ENCODE measurements around the gene RGP1. TPM values are rescaled to one million over a fixed set of nuclear protein-coding genes. Genes with fewer than 3 reads are reported as not detected.

RGP1 gene
- total and polyA plus RNA-seq, 7 experiments from 2014 or later = 8.8 to 28.8 (median 22.4) TPM

- DNase-seq (no peak), ATAC-seq (no peak)
- POLR2A ChIA-PET = no interaction called here
- H3K36me3 Mint-ChIP-seq = peaks cover 0 to 4% (median 0%) of the 10 kb centered on the region in 5 donors
- no peaks in the 10 kb centered on the region for H3K27me3 Mint-ChIP-seq
- H3K4me3 Mint-ChIP-seq = no peak overlapping the region
- intact Hi-C loops (cut with micrococcal nuclease) = no loop called here
- no peaks in the 10 kb centered on the region for H3K27me3 ChIP-seq (ENCODE audit: control insufficient read depth in 2 of 2, insufficient read depth in 2 of 2, low read length in 2 of 2)
- H3K4me1 ChIP-seq (ENCODE audit: control insufficient read depth in 2 of 2, insufficient read depth in 2 of 2, low read length in 2 of 2) = no peaks in the 10 kb centered on the region
- CTCF ChIA-PET = interaction anchor here (0.6 kb wide), 1 partner anchor 35 kb away, joined by 4 read pairs; no protein-coding TSS in a partner anchor
- H3K27ac ChIP-seq (ENCODE audit: low read depth, low read length) = no peak overlapping the region
- H3K9me3 ChIP-seq (ENCODE audit: control insufficient read depth in 2 of 3, low read length in 3 of 3) = no peaks in the 10 kb centered on the region
- H3K27ac Mint-ChIP-seq = no peak overlapping the region
- H3K4me1 Mint-ChIP-seq = peaks cover 0 to 36% (median 16%) of the 10 kb centered on the region in 7 donors
- no peaks in the 10 kb centered on the region for H3K9me3 Mint-ChIP-seq
- H3K4me3 ChIP-seq (ENCODE audit: low read length) = no peak overlapping the region
- H3K36me3 ChIP-seq (ENCODE audit: control insufficient read depth in 2 of 3, insufficient read depth in 3 of 3, low read length in 3 of 3) = peaks cover 0 to 3% (median 0%) of the 10 kb centered on the region in 3 experiments
Measured at GRCh38 chr9:35767458-35767857, 18.4 kb downstream of the RGP1 start.

- no peak overlapping the region for H3K27ac ChIP-seq (ENCODE audit: low read depth, low read length)
- DNase-seq (no peak), ATAC-seq (no peak)
- no peaks in the 10 kb centered on the region for H3K27me3 ChIP-seq (ENCODE audit: control insufficient read depth in 2 of 2, insufficient read depth in 2 of 2, low read length in 2 of 2)
- H3K4me1 ChIP-seq (ENCODE audit: control insufficient read depth in 2 of 2, insufficient read depth in 2 of 2, low read length in 2 of 2) = no peaks in the 10 kb centered on the region
- H3K4me1 Mint-ChIP-seq = peaks cover 0 to 25% (median 13%) of the 10 kb centered on the region in 7 donors
- H3K36me3 Mint-ChIP-seq = no peaks in the 10 kb centered on the region
- H3K9me3 Mint-ChIP-seq = no peaks in the 10 kb centered on the region
- ChIA-PET CTCF (interaction anchor here (1.0 to 1.9 kb wide), 2 partner anchors 8 to 111 kb away, joined by 4 read pairs; no protein-coding TSS in a partner anchor), POLR2A (no interaction called here)
- no peak overlapping the region for H3K4me3 ChIP-seq (ENCODE audit: low read length)
- intact Hi-C loops (cut with micrococcal nuclease) = no loop called here
- H3K27ac Mint-ChIP-seq = no peak overlapping the region
- peaks cover 0 to 3% (median 0%) of the 10 kb centered on the region in 3 experiments for H3K36me3 ChIP-seq (ENCODE audit: control insufficient read depth in 2 of 3, insufficient read depth in 3 of 3, low read length in 3 of 3)
- H3K4me3 Mint-ChIP-seq = no peak overlapping the region
- no peaks in the 10 kb centered on the region for H3K27me3 Mint-ChIP-seq
- no peaks in the 10 kb centered on the region for H3K9me3 ChIP-seq (ENCODE audit: control insufficient read depth in 2 of 3, low read length in 3 of 3)
Measured at GRCh38 chr9:35769763-35770162, 20.7 kb downstream of the RGP1 start.

GRCh38 chr9:35771075-35771433, 22.0 kb downstream of the RGP1 start:
- Mint-ChIP-seq H3K36me3 (no peaks in the 10 kb centered on the region), H3K9me3 (no peaks in the 10 kb centered on the region), H3K27me3 (no peaks in the 10 kb centered on the region), H3K27ac (no peak overlapping the region), H3K4me1 (peaks cover 0 to 32% (median 13%) of the 10 kb centered on the region in 7 donors), H3K4me3 (no peak overlapping the region)
- no peaks in the 10 kb centered on the region for H3K27me3 ChIP-seq (ENCODE audit: control insufficient read depth in 2 of 2, insufficient read depth in 2 of 2, low read length in 2 of 2)
- intact Hi-C loops (cut with micrococcal nuclease) = no loop called here
- H3K4me1 ChIP-seq (ENCODE audit: control insufficient read depth in 2 of 2, insufficient read depth in 2 of 2, low read length in 2 of 2) = no peaks in the 10 kb centered on the region
- CTCF ChIA-PET = interaction anchor here (1.3 kb wide), 1 partner anchor 20 kb away, joined by 5 read pairs; no protein-coding TSS in a partner anchor
- ATAC-seq (no peak), DNase-seq (no peak)
- peaks cover 0 to 3% (median 0%) of the 10 kb centered on the region in 3 experiments for H3K36me3 ChIP-seq (ENCODE audit: control insufficient read depth in 2 of 3, insufficient read depth in 3 of 3, low read length in 3 of 3)
- no peak overlapping the region for H3K27ac ChIP-seq (ENCODE audit: low read depth, low read length)
- H3K9me3 ChIP-seq (ENCODE audit: control insufficient read depth in 2 of 3, low read length in 3 of 3) = no peaks in the 10 kb centered on the region
- no peak overlapping the region for H3K4me3 ChIP-seq (ENCODE audit: low read length)
- POLR2A ChIA-PET = interaction anchor here (0.6 to 1.2 kb wide), 2 partner anchors 16 to 140 kb away, joined by 3 read pairs; no protein-coding TSS in a partner anchor

- CTCF ChIA-PET = interaction anchor here (0.6 to 1.3 kb wide), 2 partner anchors 16 to 19 kb away, joined by 3 to 5 read pairs; no protein-coding TSS in a partner anchor
- ATAC-seq = no peak
- no peak for DNase-seq
- Mint-ChIP-seq H3K27ac (no peak overlapping the region), H3K9me3 (no peaks in the 10 kb centered on the region), H3K4me3 (no peak overlapping the region), H3K27me3 (no peaks in the 10 kb centered on the region), H3K4me1 (peaks cover 0 to 27% (median 9%) of the 10 kb centered on the region in 7 donors), H3K36me3 (no peaks in the 10 kb centered on the region)
- POLR2A ChIA-PET = interaction anchor here (1.2 kb wide), 1 partner anchor 16 kb away, joined by 3 read pairs; no protein-coding TSS in a partner anchor
- Histone ChIP-seq H3K4me3 (ENCODE audit: low read length) (no peak overlapping the region), H3K4me1 (ENCODE audit: control insufficient read depth in 2 of 2, insufficient read depth in 2 of 2, low read length in 2 of 2) (no peaks in the 10 kb centered on the region), H3K27me3 (ENCODE audit: control insufficient read depth in 2 of 2, insufficient read depth in 2 of 2, low read length in 2 of 2) (no peaks in the 10 kb centered on the region), H3K9me3 (ENCODE audit: control insufficient read depth in 2 of 3, low read length in 3 of 3) (no peaks in the 10 kb centered on the region), H3K27ac (ENCODE audit: low read depth, low read length) (no peak overlapping the region), H3K36me3 (ENCODE audit: control insufficient read depth in 2 of 3, insufficient read depth in 3 of 3, low read length in 3 of 3) (peaks cover 0 to 3% (median 0%) of the 10 kb centered on the region in 3 experiments)
- intact Hi-C loops (cut with micrococcal nuclease) = no loop called here
Measured at GRCh38 chr9:35771534-35771933, 22.4 kb downstream of the RGP1 start.

GRCh38 chr9:35771943-35772342, 22.9 kb downstream of the RGP1 start:
- Histone ChIP-seq H3K27ac (ENCODE audit: low read depth, low read length) (no peak overlapping the region), H3K27me3 (ENCODE audit: control insufficient read depth in 2 of 2, insufficient read depth in 2 of 2, low read length in 2 of 2) (no peaks in the 10 kb centered on the region), H3K4me1 (ENCODE audit: control insufficient read depth in 2 of 2, insufficient read depth in 2 of 2, low read length in 2 of 2) (no peaks in the 10 kb centered on the region), H3K9me3 (ENCODE audit: control insufficient read depth in 2 of 3, low read length in 3 of 3) (no peaks in the 10 kb centered on the region), H3K36me3 (ENCODE audit: control insufficient read depth in 2 of 3, insufficient read depth in 3 of 3, low read length in 3 of 3) (peaks cover 0 to 3% (median 0%) of the 10 kb centered on the region in 3 experiments), H3K4me3 (ENCODE audit: low read length) (no peak overlapping the region)
- Mint-ChIP-seq H3K27me3 (no peaks in the 10 kb centered on the region), H3K9me3 (no peaks in the 10 kb centered on the region), H3K4me1 (peaks cover 0 to 24% (median 9%) of the 10 kb centered on the region in 7 donors), H3K36me3 (no peaks in the 10 kb centered on the region), H3K4me3 (no peak overlapping the region), H3K27ac (no peak overlapping the region)
- intact Hi-C loops (cut with micrococcal nuclease) = no loop called here
- POLR2A ChIA-PET = interaction anchor here (1.2 kb wide), 1 partner anchor 17 kb away, joined by 3 read pairs; no protein-coding TSS in a partner anchor
- DNase-seq = no peak
- ATAC-seq = no peak
- CTCF ChIA-PET = interaction anchor here (0.6 kb wide), 1 partner anchor 16 kb away, joined by 3 read pairs; no protein-coding TSS in a partner anchor

GRCh38 chr9:35774907-35775635, 26.0 kb downstream of the RGP1 start:
- Histone ChIP-seq H3K27ac (ENCODE audit: low read depth, low read length) (no peak overlapping the region), H3K36me3 (ENCODE audit: control insufficient read depth in 2 of 3, insufficient read depth in 3 of 3, low read length in 3 of 3) (peaks cover 0 to 3% (median 0%) of the 10 kb centered on the region in 3 experiments), H3K9me3 (ENCODE audit: control insufficient read depth in 2 of 3, low read length in 3 of 3) (no peaks in the 10 kb centered on the region), H3K4me3 (ENCODE audit: low read length) (no peak overlapping the region), H3K27me3 (ENCODE audit: control insufficient read depth in 2 of 2, insufficient read depth in 2 of 2, low read length in 2 of 2) (no peaks in the 10 kb centered on the region), H3K4me1 (ENCODE audit: control insufficient read depth in 2 of 2, insufficient read depth in 2 of 2, low read length in 2 of 2) (no peaks in the 10 kb centered on the region)
- no peak for ATAC-seq
- H3K9me3 Mint-ChIP-seq = no peaks in the 10 kb centered on the region
- no peak overlapping the region for H3K4me3 Mint-ChIP-seq
- DNase-seq = no peak
- peaks cover 0 to 19% (median under 1%) of the 10 kb centered on the region in 7 donors for H3K4me1 Mint-ChIP-seq
- H3K36me3 Mint-ChIP-seq = peaks cover 0 to 10% (median 3%) of the 10 kb centered on the region in 5 donors
- intact Hi-C loops (cut with micrococcal nuclease) = loop anchor here in 1 of 2 donors (2.0 kb wide), 1 partner anchor 18 kb away; no protein-coding TSS in a partner anchor
- H3K27me3 Mint-ChIP-seq = no peaks in the 10 kb centered on the region
- POLR2A ChIA-PET = interaction anchor here (1.4 kb wide), 1 partner anchor 37 kb away, joined by 4 read pairs; the partner anchor contains the start of gene SPAG8
- H3K27ac Mint-ChIP-seq = peak overlapping the region in 2 of 9 donors; percentile 58 to 80
- CTCF ChIA-PET = interaction anchor here (0.9 kb wide), 1 partner anchor 15 kb away, joined by 3 read pairs; no protein-coding TSS in a partner anchor
